ENCODE data around the gene KLF4. TPM values are rescaled to one million over a fixed set of nuclear protein-coding genes. Genes with fewer than 3 reads are reported as not detected.
A peak's percentile ranks its signal among the peaks of the same experiment; 100 is the strongest.
"Not testable (repeated sequence)": the region's sequence is repeated elsewhere in the genome, so short reads cannot be mapped to it uniquely, and the experiment has no call there.

The KLF4 gene
- total RNA-seq, 1 donor from 2014 or later: 107 TPM

GRCh38 chr9:107502464-107502863 is 12.9 kb upstream of the KLF4 start:
- no peak for TF ChIP-seq CTCF (IDR thresholded peaks at IDR 0.05)
- no peak overlapping the region for H3K27ac ChIP-seq
- no peaks in the 10 kb centered on the region for H3K36me3 ChIP-seq
- H3K9me3 ChIP-seq: no peaks in the 10 kb centered on the region
- H3K4me3 ChIP-seq: no peak overlapping the region
- no peaks in the 10 kb centered on the region for H3K27me3 ChIP-seq (ENCODE audit: low read depth)
- peaks cover 10% of the 10 kb centered on the region for H3K4me1 ChIP-seq
- ATAC-seq (no peak), DNase-seq (no peak)
- intact Hi-C loops (cut with DNase I): no loop called here

- DNase-seq; H3K27ac ChIP-seq; intact Hi-C loops (cut with DNase I); H3K36me3 ChIP-seq; ATAC-seq; H3K9me3 ChIP-seq; H3K4me1 ChIP-seq; H3K27me3 ChIP-seq (ENCODE audit: low read depth); H3K4me3 ChIP-seq: not testable (repeated sequence)
Observed at GRCh38 chr9:107500421-107501200, 11.0 kb upstream of the KLF4 start.

- no peaks in the 10 kb centered on the region for H3K9me3 ChIP-seq
- H3K4me1 ChIP-seq: no peaks in the 10 kb centered on the region
- no peak overlapping the region for H3K27ac ChIP-seq
- DNase-seq (no peak), ATAC-seq (no peak)
- intact Hi-C loops (cut with DNase I): no loop called here
- H3K36me3 ChIP-seq: no peaks in the 10 kb centered on the region
- TF ChIP-seq CTCF (IDR thresholded peaks at IDR 0.05): no peak
- no peaks in the 10 kb centered on the region for H3K27me3 ChIP-seq (ENCODE audit: low read depth)
- H3K4me3 ChIP-seq: no peak overlapping the region
Observed at GRCh38 chr9:107496976-107497375, 7.4 kb upstream of the KLF4 start.

- intact Hi-C loops (cut with DNase I): no loop called here
- DNase-seq (no peak), ATAC-seq (no peak)
- no peaks in the 10 kb centered on the region for H3K9me3 ChIP-seq
- H3K4me3 ChIP-seq: no peak overlapping the region
- no peak for TF ChIP-seq CTCF (IDR thresholded peaks at IDR 0.05)
- H3K36me3 ChIP-seq: no peaks in the 10 kb centered on the region
- no peak overlapping the region for H3K27ac ChIP-seq
- peaks cover 9% of the 10 kb centered on the region for H3K27me3 ChIP-seq (ENCODE audit: low read depth)
- peaks cover 26% of the 10 kb centered on the region for H3K4me1 ChIP-seq
Observed at GRCh38 chr9:107492381-107492970, 2.9 kb upstream of the KLF4 start.

GRCh38 chr9:107491081-107492053 is 1.8 kb upstream of the KLF4 start:
- intact Hi-C loops (cut with DNase I): no loop called here
- H3K27ac ChIP-seq: peak overlapping the region; percentile 92
- H3K36me3 ChIP-seq: peaks cover 8% of the 10 kb centered on the region
- no peaks in the 10 kb centered on the region for H3K9me3 ChIP-seq
- TF ChIP-seq CTCF (IDR thresholded peaks at IDR 0.05): no peak
- H3K27me3 ChIP-seq (ENCODE audit: low read depth): peaks cover 10% of the 10 kb centered on the region
- H3K4me3 ChIP-seq: peak overlapping the region; percentile 67
- DNase-seq: peak; percentile 51
- ATAC-seq: no peak
- H3K4me1 ChIP-seq: peaks cover 28% of the 10 kb centered on the region

- H3K36me3 ChIP-seq: peaks cover 15% of the 10 kb centered on the region
- DNase-seq: peak; percentile 54
- H3K27me3 ChIP-seq (ENCODE audit: low read depth); H3K9me3 ChIP-seq; intact Hi-C loops (cut with DNase I); ATAC-seq: not testable (repeated sequence)
- H3K4me3 ChIP-seq: peak overlapping the region; percentile 67
- peaks cover 28% of the 10 kb centered on the region for H3K4me1 ChIP-seq
- H3K27ac ChIP-seq: peak overlapping the region; percentile 92
Observed at GRCh38 chr9:107490606-107490970, 1.0 kb upstream of the KLF4 start.

Measured in lower lobe of right lung (tissue), 2 donors.